Stimulated activated CD4-positive, alpha-beta T cell treated with anti-CD3 and anti-CD28 coated beads, Interleukin-4, amount 100 ng/mL, for 1 hour (primary cell): Measurements from ENCODE around the gene NANP.
"Not testable (repeated sequence)": the region's sequence is repeated elsewhere in the genome, so short reads cannot be mapped to it uniquely, and the experiment has no call there.

Experiments
- DNase-seq: peaks from one replicate; pipeline ENCODE4 v3.0.0-alpha.2; 2020

Gene NANP

DNA sequence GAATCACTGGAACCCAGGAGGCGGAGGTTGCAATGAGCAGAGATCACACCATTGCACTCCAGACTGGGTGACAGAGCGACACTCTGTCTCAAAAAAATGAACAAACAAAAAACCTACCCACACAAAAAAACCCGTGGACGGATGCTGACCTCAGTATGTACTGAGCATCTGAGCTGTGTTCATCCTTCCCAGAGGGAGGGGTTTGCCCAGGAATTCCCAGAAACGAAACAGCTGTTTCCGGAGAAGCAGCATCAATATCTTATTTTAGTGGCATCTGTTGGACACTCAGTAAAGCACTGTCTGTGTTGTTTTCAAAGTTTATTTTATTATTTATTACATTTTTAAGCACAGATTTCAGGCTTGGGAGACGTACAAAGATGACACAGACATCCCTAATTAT lies 18.7 kb downstream of the NANP start:
- no peak for DNase-seq

DNA sequence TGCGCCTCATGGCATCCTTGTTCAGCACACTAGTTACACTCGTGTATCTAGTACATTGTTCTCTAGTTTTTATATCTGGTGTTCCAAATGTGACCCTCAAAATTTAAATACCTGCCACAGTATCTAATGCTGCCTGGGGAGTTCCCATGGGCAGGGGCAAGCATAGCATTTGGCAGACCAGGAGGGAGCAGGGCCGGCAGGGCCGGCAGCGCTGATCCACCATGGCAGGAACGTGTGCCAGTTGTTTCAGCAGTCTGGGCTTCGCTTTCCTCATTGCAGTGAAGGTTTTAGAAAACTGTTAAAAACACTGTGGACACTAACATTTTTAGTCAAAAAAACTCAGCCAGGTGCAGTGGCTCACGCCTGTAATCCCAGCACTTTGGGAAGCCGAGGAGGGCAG lies 19.2 kb downstream of the NANP start:
- no peak for DNase-seq

DNA sequence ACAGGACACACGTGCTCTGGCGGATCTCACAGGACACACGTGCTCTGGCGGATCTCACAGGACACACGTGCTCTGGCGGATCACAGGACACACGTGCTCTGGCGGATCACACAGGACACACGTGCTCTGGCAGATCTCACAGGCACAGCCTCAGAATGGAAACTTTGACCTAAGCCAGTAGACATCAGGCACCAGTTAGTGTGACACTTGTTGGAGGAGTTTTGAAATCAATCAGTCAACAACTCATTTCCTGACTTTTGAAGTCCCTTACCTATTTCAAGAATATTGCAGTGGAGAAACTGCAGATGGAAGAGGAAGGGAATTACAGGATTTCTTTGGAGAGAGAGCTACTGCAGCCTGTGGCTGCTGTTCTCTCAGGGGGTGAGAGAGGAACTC lies 20.9 kb downstream of the NANP start:
- DNase-seq, result not testable (repeated sequence)

DNA sequence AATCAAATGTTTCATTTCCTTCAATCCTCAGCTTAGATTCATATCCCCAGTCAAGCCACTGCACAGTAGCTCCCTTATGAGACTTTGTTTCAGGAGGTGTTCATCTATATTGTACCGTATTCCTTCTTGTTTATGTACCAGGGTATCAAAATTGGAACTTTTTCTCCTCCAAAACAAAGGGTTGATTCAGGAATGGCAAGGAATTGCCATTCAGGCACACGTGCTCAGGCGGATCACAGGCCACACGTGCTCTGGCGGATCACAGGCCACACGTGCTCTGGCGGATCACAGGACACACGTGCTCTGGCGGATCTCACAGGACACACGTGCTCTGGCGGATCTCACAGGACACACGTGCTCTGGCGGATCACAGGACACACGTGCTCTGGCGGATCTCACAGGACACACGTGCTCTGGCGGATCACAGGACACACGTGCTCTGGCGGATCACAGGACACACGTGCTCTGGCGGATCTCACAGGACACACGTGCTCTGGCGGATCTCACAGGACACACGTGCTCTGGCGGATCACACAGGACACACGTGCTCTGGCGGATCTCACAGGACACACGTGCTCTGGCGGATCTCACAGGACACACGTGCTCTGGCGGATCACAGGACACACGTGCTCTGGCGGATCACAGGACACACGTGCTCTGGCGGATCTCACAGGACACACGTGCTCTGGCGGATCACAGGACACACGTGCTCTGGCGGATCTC lies 21.5 kb downstream of the NANP start:
- DNase-seq, result not testable (repeated sequence)

DNA sequence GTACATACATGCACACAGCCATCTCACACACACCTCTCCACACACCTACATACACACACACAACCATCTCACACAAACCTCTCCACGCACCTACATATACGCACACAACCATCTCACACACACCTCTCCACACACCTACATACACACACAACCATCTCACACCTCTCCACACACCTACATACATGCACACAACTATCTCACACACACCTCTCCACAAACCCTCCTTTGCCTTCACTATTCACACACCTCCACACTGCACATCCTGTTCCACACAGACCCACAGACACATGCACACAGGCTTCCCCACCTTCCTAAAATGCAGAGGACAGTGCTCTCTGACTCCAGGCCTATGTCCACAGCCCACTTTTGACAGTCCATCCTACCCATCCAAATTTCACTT lies 22.2 kb downstream of the NANP start:
- DNase-seq, result no peak

DNA sequence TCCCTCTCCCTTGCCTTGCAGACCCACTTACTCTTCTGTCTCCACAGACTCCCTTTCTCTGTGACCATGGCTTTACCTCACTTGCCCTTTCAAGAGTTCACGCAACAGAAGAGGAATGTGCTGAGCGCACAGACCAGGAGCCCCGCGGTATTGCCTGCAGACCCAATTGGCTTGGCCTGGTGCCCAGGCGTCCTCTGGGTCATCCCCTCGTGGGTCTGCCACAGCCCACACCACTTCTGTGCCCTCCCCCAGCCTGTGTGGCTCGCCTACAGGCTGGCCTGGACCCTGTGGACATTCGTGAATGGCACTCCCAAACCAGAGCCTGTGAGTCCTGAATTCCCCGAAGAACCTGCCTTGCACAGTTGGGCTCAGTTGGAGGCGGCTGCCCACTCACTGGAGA lies 23.2 kb downstream of the NANP start:
- DNase-seq, result no peak

DNA sequence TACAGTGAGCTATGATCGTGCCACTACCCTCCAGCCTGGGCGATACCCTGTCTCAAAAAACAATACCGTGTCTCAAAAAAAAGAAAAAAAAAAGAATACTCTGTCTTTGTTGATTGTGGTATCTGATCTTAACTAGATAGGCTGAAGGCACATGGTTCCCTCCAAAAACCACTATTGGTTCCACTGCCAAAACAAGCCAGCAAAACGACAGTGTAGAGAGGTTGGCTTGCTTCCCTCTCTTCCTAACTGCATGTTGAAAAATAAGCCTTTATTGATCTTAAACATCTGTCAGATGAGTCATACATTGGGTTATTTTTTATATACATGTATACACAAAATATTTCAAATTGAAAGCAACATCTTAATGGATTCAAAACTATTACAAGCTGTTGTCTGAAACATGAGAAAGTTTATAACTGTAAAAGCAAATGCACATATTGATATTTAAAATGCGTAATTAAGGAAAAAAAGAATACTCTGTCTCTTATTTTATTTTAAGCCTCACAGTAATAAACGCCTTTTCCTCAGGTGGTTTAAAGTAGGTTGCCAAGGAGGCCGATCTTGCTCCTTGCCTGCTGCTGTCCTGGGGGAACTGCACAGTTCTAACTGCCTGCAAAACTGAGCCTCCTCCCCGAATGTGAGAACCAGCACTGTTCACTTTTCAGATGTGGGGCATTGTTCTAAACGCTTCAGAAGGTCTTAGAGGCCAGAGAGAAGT lies 31.5 kb downstream of the NANP start:
- no peak for DNase-seq

DNA sequence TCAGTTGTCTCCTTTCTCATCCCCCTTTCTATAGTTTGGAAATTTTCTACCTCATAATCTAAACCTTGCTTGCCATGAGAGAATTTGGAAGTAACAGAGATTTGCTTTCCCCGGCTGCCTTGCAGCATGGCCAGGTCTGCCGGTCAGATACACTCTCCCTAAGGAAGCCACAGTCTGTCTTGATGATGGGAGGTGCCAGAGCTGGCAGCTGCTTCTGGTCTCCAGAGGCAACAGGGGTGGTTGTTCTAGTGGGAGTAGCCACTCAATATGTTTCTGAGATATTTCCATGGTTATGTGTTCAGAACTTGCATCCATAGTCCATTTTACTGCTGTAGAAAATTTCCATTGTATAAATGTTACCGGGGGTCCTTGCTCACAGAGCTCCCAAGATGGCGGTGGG lies 33.0 kb downstream of the NANP start:
- DNase-seq, result not testable (repeated sequence)

DNA sequence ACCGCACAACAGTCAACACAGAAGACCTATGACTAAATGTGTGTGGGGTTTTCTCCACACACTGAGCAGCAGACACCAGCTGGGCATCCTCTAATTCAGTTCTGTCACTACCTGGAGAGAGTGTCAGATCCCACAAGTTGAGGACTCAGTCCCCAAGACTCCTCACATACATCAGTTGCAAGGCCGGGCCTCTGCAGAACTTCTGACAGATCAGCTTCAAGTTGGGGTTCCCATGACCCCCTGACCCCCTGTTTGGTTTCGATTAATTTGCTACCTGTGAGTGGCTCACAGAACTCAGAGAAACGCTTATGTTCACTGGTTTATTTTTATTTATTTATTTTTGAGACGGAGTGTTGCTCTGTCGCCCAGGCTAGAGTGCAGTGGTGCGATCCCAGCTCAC lies 35.3 kb downstream of the NANP start:
- DNase-seq, result no peak

DNA sequence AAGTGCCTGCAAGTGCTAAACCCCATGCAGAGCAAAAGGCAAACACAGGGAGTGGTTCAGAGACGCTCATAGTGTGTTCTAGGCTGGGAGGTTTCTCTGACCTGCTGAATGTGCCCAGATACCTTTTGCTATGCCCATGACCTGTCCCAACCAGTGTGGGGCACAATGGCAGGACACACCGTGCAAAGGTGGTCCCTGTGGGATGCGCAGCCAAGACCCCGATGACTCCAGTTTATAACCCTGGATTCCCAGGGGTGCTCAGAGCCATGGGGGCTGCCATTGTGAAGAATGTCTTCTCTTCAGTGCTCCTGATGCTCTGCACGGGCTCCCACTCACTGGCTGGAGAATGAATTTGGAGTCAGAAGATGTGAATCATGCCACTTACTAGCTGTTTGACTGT lies 36.3 kb downstream of the NANP start:
- no peak for DNase-seq

DNA sequence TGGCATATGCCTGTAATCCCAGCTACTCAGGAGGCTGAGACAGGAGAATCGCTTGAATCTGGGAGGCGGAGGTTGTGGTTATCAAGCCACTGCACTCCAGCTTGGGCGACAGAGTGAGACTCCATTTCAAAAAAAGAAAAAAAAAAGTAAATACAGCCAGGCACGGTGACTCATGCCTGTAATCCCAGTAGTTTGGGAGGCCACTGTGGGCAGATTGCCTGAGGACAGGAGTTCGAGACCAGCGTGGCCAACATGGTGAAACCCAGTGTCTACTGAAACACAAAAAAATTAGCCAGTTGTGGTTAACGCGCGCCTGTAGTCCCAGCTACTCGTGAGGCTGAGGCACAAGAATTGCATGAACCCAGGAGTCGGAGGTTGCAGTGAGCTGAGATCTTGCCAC lies 36.9 kb downstream of the NANP start:
- DNase-seq, result no peak

DNA sequence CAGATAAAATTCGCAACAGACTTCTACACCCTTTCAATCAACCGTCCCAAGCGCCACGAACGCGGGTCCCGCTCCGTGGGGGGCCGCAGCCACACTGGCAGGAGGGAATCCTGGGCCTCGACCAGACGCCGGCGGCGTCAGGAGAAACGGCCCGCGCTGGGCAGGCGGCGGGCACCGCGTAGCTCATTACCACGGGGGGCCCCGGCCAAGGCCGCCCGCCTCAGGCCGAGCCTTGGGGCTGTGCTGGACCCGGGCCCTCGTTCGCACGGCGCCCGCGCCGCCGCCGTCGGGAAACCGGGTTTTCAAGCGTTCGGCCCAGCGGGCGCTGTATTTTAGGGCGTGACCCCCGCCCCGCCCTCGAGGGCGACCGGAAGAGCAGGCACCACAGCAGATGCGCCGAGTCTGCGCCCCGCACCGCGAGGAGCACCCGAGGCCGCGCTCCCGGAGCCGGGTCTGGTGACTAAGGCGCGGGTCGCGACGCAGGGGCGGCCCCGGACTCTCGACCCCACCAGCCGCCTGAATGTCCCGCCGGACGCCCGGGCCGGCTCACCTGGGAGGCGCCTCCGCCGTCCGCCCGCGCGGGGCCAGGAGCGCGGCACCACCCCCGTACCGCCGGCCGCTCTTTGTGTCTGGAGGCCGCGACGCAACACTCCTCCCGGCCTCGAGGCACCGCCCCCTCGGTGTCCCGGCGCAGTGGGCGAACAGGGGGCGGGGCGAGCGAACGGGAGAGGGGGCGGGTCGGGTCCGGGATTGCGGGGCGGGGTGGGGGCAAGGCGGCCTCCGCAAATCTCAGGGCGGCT lies 38.7 kb downstream of the NANP start, which contains the start of gene NINL:
TSS of gene NINL (minus strand) at position 627 of the 800 bp plus-strand sequence. CDS start 58,944 bp downstream, outside the sequence.
- peak; percentile 50 for DNase-seq

DNA sequence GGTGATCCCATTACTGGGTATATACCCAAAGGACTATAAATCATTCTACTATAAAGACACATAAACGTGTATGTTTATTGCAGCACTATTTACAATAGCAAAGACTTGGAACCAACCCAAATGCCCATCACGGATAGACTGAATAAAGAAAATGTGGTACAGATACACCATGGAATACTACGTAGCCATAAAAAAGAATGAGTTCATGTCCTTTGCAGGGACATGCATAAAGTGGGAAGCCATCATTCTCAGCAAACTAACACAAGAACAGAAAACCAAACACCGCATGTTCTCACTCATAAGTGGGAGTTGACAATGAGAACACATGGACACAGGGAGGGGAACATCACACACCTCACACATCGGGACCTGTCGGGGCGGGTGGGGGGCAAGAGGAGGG lies 40.2 kb downstream of the NANP start:
- not testable (repeated sequence) for DNase-seq

DNA sequence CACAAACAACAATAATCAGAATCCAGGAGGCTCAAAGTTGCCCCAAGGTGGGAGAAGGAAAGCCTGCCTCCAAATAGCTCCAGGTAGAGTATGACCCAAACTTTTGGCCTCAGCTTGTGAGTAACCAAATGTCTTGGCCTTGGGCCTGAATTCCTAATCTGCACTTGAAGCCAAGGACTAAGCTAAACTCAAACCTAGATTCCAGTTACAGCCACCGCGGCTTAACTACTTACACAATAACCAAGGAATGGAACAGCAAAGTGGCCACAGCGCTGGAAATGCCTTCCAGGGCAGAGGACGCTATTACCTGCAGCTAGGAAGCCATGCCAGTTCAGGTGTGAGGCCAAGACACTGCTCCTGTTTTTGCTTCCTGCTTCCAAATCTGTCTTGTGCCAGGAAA lies 43.1 kb downstream of the NANP start:
- no peak for DNase-seq

DNA sequence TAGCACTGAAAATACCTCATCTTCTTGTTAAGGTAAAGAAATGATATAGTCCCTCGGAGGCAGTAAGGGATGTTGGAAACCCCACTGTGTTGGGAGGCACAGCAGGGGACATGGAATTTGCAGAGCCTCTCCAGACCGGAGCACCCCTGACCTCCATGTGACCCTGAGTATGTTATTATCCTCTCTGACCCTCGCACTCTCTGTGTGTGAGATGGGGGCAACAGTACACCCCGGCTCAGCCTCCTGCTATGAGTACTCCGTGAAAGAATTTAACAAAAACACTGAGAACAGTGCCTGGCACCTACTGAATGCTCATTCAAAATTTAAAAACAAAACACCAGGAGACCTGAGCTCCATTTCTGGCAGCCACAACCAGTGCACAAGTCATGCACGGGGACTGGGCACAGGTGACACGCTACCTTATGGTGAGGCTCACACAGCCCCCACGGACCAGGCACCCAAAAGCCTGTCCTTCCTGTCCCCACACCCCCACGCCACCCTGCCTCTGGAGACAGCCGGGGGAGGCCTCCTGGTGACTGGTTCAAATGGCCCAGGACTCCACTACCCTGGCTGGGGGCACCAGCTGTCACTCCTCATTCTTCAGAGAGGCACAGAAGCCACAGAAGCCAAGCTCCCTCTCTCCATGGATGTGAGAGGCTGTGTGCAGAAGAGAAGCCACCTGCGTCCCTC lies 44.6 kb downstream of the NANP start:
- no peak for DNase-seq

DNA sequence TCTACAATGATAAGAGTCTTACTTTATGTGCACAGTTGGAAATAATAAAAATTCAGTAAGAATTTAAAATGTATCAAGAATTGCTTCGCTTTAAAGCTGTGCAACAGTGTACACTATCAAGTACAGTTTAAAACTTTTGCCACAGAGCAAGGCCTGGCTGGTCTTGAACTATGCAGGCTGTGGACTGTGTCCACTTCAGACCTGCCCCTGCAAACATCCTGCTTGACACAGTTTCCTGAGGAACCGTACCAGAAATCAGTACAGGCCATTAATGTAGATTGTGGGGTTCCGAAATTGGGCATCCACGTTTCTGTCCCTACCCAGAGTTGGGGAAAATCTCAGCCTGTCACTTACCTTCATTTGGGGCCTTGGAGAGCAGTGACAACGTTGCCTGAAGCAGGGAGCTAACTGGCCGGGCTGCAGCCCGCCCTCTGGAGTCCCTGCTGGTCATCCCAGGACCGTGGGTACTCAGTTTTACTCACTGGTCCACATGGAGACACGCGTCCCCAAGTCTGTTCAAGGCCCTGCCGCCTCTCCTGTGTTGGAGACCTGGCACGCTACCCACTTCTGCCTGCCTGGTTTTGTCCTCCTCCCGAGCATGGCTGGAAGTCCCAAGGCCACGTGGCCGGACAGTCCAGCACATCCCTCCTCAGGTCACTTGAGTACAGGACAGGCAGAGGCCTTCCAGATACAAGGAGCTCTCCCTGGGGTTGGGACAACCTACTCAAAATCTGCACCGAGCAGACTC lies 46.9 kb downstream of the NANP start:
- no peak for DNase-seq

DNA sequence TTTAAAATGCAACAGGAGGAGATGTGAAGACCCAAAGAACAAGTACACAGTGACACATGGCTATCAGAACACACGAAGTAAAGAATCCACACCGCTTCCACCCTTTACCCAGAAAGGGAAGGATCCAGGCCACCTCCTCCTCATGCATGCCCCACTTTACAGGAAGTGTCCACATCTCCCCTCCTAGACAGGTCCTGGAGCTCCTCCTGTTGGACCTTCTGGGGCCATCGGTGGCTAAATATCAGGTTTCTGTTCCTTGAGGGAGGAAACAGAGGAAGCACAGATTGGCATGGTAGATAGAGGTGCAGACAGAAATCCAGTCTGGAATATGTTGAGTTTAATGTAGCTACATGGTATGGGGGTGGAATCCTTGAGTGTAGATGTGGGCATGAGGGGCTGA lies 49.4 kb downstream of the NANP start:
- no peak for DNase-seq

DNA sequence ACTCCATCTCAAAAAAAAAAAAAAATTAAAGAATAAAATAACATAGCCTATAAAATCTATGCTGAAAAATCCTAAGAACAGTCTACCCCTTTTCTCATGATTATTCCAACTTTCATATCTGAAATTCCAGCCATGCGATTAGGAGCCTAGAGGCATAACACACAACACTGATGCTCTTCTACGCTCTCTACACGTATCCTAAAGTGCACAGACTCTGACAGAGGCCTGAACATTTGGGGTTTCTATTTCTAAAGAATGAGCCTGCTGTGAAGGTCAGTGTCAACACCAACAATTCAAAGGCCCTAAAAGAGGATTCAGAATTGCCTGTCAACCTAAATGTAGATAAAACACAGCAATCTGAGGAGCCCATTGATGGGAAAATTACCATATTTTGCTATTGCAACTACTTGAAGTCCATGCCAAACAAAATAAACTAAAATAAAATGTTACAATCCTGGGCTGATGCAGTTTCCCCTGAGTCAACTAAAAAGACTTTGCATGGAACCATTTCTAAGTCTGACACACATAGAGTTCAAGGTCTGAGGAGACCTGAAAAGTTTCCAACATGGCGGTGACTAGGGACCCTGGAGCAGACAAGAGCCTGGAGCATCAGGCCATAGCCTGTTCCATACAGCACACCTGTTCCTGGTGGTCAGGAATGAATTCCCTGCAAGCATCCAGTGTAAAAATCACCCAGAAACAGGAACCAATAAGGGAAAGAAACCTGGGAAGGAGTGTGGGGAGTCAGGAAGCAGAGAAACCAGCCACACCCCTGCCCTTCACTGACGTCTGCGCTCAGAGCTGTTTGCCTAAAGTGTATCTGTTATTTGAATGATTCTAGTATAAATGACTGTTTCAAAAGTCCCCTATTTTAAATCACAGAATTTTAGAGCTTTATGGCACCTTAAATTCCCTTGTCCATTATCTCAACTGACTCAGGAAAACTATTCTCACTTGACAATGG lies 50.2 kb downstream of the NANP start:
- DNase-seq, result no peak

DNA sequence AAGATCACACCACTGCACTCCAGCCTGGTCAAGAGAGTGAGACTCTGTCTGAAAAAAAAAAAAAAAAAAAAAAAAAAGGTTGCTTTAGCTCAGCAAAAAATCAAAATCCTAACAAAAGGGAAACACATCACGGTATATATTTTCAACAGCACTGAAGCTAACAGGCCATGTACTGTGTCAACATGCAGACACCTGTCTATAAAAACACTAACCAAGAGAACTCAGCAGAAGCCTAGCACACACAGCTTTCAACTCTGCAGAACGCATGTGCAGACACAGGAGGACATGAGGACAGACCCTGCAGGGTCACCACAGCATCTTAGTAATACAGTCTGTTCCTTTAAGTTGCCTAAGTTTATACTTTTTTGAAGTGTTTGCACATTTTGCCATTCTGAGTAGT lies 52.0 kb downstream of the NANP start:
- no peak for DNase-seq

DNA sequence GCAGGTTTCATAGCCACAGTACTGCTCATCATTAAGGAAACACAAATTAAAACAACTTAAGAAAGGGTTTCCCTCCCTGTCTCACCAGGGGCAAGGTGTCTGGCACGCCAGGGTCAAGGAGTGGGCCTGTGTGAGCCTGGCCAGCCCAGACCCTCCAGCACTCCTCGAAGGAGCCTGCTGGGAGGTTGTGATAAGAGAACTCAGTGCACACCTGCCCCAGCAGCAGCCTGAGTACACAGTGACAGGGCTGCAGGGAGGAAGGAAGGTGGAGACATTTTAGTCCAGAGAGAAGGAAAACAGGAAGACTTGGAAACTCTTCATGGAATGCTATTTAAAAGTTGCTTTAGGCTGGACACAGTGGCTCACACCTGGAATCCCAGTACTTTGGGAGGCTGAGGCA lies 52.6 kb downstream of the NANP start:
- DNase-seq, result no peak

DNA sequence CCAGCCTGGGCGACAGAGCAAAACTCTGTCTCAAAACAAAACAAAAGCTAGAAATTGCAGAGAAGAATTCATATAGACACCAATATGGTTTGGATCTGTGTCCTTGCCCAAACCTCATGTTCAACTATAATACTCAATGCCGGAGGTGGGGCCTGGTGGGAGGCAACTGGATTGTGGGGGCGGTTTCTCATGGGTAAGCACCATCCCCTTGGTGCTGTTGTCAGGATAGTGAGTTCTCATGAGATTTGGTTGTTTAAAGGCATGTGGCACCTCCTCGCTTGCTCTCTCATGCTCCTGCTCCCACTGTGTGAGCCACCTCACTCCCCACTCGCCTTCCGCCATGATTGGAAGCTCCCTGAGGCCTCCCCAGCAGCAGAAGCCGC lies 53.7 kb downstream of the NANP start:
- DNase-seq, result no peak
